GM12873 (cell line): ENCODE measurements around the gene CES5A.

Source experiments
- CTCF ChIP-seq: IDR thresholded peaks from 2 replicates; pipeline ENCODE4 v1.5.1; 2012; ENCODE audit warnings: low read depth, mild to moderate bottlenecking, moderate library complexity, low read length, control low read depth; ENCODE audit not compliant: insufficient read depth; ENCODE audit errors: missing control alignments

Gene CES5A

GRCh38 chr16:55876854-55877253, 1.7 kb upstream of the CES5A start:
- no peak for TF ChIP-seq CTCF

- TF ChIP-seq CTCF, result no peak
These were observed 2.1 kb downstream of the CES5A start for GRCh38 chr16:55873122-55873521.

- TF ChIP-seq CTCF, result no peak
These were observed 3.0 kb downstream of the CES5A start for GRCh38 chr16:55872130-55872529.

DNA sequence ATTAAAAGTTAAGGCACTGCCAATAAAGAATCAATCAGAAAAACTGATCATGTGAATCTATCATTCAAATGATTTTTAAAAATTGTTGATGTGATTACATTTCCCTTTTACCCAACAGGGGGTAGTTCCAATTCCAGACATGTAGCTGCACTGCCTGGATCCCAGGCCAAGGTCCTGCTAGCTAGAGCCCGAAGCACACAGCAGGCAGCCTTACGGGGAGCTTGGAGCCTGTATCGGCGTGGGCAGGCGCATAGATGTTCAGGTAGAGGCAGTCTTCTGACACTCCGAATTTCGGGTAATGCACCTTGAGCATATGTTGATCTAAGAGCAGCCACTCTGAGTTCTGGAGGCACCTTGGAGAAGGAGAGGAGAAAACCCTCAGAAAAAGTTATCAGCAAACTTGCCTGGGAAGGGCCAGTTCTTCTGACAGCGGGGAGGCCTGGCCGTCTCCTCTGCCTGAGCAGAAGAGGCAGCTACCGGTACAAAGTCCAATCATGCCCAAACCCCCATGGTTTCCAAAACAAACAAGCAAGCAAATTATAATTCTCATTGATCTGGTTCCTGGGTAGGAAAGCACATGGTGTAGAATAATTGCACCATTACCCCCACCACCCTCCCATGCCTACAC, 3.6 kb downstream of the CES5A start:
- no peak for TF ChIP-seq CTCF

DNA sequence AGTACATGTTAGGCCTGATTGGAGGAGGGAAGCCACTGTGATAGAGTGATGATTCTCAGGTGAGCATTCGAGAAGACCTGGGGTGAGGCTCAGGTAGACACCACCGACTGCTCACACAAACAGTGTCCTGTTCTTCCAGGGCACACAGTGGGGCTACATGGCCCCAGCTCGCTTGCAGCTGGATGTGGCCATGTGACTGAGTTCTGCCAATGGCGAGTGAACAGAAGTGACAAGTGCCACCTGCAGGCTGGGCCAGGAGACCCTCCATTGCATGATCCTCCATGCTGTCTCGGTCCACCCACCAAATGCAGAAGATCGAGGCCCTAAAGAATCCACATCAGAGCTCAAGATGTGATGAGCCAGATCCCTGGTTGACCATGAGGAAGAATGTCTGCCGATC, 6.2 kb downstream of the CES5A start:
- TF ChIP-seq CTCF, result no peak

GRCh38 chr16:55868137-55868536, 7.0 kb downstream of the CES5A start:
- TF ChIP-seq CTCF, result no peak

- TF ChIP-seq CTCF, result no peak
These were observed 13.9 kb downstream of the CES5A start for GRCh38 chr16:55861288-55861687.
